Activated CD8-positive, alpha-beta memory T cell treated with anti-CD3 and anti-CD28 coated beads, Interleukin-2, amount 50 U/mL, for 24 hours (primary cell): ENCODE data around the gene ZNF519.
"Not testable (repeated sequence)": the region's sequence is repeated elsewhere in the genome, so short reads cannot be mapped to it uniquely, and the experiment has no call there.

ENCODE experiments used
- DNase-seq: peaks from one replicate; pipeline ENCODE4 v3.0.0-alpha.2; 2020; ENCODE audit errors: extremely low read depth

The ZNF519 gene

GRCh38 chr18:14147935-14148865, 16.0 kb upstream of the ZNF519 start:
- not testable (repeated sequence) for DNase-seq

- DNase-seq = not testable (repeated sequence)
Observed at GRCh38 chr18:14146771-14147170, 14.5 kb upstream of the ZNF519 start.

DNA sequence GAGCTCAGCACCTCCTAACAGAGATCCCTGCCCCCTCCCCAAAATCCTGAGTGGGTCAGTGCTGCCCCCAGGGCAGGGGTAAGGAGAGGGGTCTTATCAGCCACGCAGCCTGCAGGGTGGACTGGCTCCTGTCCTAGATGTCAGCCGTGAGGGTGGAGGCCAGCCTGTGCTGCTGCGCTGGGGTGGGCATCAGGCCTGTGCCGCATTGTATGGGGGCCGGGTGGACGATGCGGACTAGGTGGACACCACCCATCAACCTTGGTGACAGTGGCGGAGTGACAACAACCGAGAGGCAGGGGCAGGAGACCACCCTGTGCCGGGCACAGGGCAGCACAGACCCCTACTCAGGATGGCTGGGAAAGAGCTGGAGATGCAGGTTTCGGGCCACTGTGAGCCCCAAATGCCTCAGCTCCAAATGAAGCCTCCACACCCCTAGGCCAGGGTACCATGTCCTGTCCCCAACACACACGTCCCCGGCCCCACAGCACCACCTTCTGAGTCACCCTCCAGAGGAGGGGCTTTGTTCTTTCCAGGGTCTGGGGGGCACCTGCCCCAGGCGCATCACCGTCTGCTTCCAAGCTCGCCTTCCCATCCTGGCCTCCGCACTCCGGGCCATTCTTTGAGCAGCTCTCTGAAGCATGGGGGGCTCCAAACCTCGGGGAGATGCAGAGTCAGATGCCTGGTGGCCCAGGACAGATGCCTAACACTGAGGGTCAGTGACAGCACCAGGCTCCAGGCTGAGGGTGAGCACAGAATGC, 13.5 kb upstream of the ZNF519 start:
- DNase-seq = not testable (repeated sequence)

- DNase-seq = not testable (repeated sequence)
Observed at GRCh38 chr18:14145021-14145420, 12.8 kb upstream of the ZNF519 start.

DNA sequence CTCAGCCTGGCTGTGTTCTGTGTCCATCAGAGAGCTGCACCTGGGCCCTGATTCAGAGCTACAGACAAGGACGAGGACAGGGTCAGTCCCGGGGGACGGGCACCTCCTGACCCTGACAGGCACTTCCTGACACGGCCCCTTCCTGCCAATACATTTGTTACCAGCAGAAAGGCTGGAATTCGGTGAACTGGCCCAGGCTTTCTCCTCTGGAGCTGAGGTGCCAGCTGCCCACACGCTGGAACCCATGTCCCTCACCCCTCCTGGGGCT, 12.3 kb upstream of the ZNF519 start:
- DNase-seq = no peak

GRCh38 chr18:14143871-14144627, 11.8 kb upstream of the ZNF519 start:
- not testable (repeated sequence) for DNase-seq

- DNase-seq = not testable (repeated sequence)
Observed at GRCh38 chr18:14143396-14143795, 11.2 kb upstream of the ZNF519 start.

- not testable (repeated sequence) for DNase-seq
Observed at GRCh38 chr18:14142177-14142576, 9.9 kb upstream of the ZNF519 start.

DNA sequence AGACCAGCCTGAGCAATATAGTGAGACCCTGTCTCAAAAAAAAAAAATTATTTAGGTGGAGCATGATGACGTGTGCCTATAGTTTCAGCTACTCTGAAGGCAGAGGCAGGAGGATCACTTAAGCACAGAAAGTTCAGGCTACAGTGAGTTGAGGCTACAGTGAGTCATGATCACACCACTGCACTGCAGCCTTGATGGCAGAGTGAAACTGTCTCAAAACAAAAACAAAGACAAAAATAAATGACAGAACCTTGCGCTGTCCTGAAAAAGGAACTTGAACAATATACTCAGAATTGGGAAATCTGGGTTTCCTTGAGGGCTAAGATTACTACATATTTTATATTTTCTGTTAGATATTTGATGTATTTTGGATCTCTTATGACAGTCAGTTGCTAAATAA, 7.3 kb upstream of the ZNF519 start:
- DNase-seq = not testable (repeated sequence)

GRCh38 chr18:14137971-14138370, 5.7 kb upstream of the ZNF519 start:
- not testable (repeated sequence) for DNase-seq

GRCh38 chr18:14131696-14132270, 452 bp downstream of the ZNF519 start:
- not testable (repeated sequence) for DNase-seq

DNA sequence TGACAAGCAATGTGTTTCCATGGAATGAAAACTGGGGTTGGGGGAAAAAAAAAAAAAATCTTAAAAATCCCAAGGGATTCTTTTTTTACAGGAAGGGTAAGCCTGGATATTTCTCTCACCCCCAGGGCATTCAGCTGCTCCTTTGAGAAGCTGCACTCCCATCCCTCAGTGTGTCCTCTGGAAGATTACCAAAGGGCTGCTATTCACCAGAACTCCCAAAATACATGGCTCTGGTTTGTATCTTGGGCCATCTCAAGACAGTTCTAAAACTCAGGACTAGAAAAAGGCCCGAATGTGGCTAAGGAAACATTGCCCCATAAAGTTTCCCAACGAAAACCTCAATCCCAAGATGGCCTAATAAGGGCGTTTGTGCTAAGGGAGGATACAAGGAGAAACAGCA, 1.4 kb downstream of the ZNF519 start:
- DNase-seq = not testable (repeated sequence)

GRCh38 chr18:14124689-14125088, 7.5 kb downstream of the ZNF519 start:
- no peak for DNase-seq

- DNase-seq = no peak
Observed at GRCh38 chr18:14122097-14122496, 10.1 kb downstream of the ZNF519 start.

DNA sequence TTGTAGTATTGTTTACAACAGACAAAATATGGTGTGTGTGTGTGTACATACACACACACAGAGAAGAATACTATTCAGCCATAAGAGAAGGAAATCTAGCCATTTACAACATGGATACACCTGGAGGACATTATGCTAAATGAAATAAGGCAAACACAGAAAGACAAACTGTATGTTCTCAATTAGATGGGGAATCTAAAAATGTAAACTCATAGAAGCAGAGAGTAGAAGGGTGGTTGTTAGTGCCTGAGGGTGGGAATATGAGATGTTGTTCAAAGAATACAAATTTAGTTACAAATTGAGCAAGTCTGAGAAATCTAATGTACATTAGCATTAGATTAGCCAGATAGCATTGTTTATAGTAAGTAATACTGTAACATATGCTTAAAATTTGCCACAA, 11.3 kb downstream of the ZNF519 start:
- no peak for DNase-seq

DNA sequence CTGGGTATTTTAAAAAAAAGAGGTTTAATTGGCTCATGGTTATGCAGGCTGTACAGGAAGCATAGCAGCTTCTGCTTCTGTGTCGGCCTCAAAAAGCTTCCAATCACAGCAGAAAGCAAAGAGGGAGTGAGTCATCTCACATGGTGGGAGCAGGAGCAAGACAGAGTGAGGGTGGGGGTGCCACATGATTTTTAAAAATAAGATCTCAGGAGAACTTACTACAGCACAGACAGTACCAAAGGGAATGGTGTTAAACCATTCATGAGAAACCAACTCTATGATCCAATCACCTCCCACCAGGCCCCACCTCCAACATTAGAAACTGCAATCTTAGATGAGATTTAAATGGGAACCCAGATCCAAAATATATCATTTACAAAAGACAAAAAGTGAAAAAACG, 14.6 kb downstream of the ZNF519 start:
- DNase-seq = no peak

- no peak for DNase-seq
Observed at GRCh38 chr18:14106906-14107305, 25.3 kb downstream of the ZNF519 start.

DNA sequence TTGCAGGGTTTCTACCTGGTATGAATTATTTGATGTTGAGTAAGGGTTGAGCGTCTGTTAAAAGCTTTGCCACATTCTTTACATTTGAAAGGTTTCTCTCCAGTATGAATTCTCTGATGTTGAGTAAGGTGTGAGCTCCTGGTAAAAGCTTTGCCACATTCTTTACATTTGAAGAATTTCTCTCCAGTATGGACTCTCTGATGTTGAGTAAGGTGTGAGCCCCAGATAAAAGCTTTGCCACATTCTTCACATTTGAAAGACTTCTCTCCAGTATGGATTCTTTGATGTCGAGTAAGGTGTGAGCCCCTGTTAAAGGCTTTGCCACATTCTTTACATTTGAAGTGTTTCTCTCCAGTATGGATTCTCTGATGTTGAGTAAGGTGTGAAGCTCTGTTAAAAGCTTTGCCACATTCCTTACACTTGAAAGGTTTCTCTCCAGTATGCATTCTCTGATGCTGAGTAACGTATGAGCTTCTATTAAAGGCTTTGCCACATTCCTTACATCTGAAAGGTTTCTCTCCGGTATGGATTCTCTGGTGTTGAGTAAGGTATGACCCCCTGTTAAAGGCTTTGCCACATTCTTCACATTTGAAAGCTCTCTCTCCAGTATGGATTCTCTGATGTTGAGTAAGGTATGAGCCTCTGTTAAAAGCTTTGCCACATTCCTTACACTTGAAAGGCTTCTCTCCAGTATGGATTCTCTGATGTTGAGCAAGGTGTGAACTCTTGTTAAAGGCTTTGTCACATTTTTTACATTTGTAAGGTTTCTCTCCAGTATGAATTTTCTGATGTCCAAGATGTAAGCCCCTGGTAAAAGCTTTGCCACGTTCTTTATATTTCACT, 27.1 kb downstream of the ZNF519 start:
- DNase-seq = no peak

DNA sequence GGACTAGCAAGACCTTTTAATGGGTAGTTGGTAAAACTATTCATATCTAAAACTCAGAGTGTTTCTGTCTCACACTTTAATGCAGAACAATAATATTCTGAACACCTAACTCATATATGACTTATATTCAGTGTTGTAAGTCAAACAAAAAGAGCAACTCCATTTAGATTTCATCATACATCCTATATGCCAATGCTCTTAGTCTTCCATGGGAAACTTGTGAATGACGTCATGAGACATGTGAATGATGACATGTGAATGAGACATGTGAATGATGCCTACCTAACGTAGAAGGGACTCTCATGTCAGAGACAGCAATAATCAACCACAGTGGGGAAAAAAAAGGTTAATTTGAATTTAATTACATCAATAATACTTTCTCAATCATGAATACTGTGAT, 28.0 kb downstream of the ZNF519 start:
- DNase-seq = no peak

DNA sequence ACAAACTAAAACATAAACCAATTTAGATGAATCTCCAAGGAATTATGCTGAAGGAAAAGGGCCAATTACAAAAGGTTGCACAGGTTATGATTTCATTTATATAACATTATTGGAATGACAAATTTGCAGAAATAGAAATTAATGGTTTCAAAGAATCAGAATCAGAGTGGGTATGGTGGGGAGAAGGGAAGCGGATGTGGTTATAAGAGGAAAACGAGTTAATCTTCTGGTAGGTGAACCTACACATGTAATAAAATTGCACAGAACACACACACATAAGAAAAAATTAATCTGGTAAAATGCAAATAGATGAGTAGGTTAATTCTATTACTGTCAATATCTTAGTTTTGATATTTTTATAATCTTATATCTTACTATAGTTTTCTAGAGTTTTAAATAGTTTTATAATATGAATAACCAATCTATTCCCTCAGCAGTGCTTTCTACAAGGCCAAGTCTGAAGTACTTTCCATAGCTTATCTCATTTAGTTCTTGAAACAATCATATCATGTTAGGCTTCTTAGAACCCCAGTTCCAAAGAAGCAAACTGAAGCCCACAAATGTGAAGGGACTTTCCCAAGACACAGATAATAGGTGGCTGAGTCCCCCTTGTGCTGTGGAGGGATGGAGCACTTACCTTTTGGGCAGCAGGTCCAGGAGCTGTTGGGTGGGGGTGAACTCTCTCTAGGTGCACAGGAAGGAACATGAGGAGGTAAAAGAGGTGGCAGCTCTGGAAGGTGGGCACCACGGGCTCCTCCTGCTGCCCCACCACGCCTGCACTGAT, 31.5 kb downstream of the ZNF519 start:
- peak; percentile 5 for DNase-seq
